GM18909 (cell line): ENCODE data around the gene TCF12.
"Not testable (repeated sequence)": the region's sequence is repeated elsewhere in the genome, so short reads cannot be mapped to it uniquely, and the experiment has no call there.

Experiments used
- ATAC-seq: cut with Tn5 transposase; IDR thresholded peaks from one replicate; pipeline ENCODE4 v1.9.1; 2021; ENCODE audit warnings: mild to moderate bottlenecking; ENCODE audit not compliant: unreplicated experiment, poor library complexity

TCF12 gene

GRCh38 chr15:56913670-56914069 lies 4.8 kb upstream of the TCF12 start:
- ATAC-seq: no peak

DNA sequence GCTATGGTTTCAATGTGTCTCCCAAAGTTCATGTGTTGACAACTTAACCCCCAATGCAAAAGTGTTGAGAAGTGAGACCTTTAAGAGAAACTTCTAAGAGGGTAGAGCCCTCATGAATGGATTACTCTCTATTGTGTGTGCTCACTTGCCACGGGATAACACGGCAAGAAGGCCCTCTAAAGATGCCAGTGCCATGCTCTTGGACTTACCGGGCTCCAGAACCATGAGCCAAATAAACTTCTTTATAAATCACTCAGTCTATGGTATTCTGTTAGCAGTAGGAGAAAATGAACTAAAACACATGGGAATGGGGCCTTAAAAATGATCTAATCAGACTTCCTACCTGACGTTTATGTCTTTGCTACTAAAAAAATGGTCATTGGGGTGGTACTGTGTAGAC lies 2.6 kb upstream of the TCF12 start:
- ATAC-seq: no peak

DNA sequence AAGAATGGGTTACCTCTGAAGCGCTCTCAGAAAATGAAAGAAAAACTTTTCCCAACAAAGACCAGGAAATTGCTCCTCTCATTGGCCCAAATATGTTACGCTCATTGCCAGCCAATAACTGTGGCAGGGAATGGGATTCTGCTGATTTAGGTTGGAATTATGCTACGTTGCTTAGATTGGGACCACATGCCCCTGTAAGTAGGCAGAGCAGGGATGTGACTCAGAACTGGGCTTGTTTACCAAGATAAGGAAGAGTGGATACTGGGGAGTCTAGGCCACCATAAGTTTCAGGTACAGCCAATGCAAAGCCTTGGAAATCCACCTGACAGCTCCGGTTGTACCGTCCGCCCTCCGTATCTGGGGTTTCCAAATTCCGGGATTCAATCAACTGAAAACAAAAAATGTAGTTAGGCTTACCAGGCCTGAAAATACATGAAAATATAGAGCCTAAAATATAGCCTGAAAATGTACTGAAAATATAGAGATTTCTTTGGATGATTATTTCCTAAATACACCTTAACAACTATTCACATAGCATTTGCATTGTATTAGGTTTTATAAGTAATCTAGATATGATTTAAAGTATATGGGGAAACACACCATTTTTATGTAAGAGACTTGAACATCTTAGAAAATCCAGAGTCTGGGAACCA lies 1.5 kb upstream of the TCF12 start:
- no peak for ATAC-seq

GRCh38 chr15:56917652-56918045 lies 795 bp upstream of the TCF12 start:
- no peak for ATAC-seq

DNA sequence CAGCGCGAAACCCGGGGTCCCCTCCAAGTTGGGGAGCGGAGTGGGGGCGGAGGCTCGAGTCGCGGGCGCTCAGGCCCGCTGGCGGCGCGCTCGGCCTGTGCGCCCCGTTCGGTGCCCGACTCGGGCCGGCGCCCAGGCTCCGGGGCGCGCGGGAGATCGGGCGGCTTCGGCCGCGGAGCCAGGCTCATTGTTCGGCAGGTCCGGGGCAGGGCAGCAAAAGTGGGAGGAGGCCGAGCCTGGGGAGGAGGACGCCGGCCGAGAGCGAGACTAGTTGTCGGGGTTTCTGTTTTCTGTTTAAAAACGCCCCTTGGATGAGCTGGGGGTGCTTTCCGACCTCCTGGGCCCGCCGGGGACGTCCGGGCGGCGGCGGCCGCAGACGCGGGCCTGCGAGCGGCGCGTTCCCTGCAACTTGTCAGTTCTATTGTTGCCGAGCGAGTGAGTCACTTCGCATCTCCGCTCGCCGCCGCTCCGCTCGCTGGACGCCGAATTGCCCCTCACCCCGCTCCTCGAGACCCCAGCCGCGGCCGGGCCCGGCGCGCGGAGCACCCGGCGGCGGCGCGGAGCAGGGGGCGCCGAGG lies 676 bp downstream of the TCF12 start:
- peak; percentile 30 for ATAC-seq

DNA sequence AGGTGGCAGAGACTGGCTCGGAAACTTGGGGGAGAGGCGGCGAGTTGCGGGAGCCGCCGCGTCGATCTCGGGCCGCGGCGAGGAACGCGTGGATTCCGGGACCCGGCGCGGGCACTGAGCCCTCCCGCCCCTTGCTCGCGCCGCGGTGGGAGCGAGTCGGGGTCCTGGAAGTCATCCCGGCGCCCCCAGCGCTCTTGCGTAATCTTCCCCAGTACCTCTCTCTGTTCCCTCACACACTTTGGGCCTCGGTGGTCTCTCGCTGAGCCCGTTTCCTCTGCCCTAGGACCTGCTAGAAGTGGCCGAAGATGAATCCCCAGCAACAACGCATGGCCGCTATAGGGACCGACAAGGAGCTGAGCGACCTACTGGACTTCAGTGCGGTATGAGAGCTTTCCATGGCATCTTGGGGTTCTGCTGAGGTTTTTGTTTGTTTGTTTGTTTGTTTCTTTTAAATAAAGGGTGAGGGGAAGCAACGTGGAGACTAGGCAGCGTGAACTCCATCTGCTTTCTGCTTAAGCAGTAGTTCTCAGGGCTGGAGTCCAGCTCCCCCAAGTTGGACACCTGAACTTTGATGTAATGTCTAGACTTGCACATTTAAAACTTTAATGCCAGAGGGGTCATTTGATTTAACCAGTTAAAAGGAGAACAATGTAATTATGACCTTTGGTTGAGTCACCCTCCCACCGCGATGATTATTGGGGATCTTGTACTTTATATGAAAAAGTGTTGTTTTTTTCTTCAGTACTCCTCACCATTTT lies 1.3 kb downstream of the TCF12 start:
- peak; percentile 7 for ATAC-seq

GRCh38 chr15:56920367-56920627 lies 1.9 kb downstream of the TCF12 start:
- ATAC-seq: no peak

DNA sequence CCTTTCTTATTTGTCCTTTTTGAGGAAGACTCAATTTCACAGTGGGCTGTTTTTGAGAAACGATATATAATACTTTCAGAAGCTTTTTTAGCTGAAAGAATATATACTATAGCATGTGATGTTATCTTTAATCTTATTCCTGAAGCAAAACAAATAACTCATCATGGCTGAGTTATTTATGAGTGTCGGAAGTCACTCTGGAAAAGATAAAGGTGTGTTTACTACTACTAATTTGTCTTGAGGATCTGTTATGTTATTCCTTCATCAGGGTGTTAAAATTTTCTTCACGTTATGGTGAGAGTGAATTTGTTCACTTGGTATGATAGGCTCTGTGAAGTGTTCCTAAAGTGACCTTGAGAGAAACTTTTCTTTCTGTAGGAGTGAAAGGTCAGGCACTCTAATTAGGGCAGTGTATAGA lies 4.7 kb downstream of the TCF12 start:
- no peak for ATAC-seq

GRCh38 chr15:56927816-56928215 lies 9.4 kb downstream of the TCF12 start:
- ATAC-seq: no peak

- no peak for ATAC-seq
Measured at GRCh38 chr15:56929399-56929798, 11.0 kb downstream of the TCF12 start.

DNA sequence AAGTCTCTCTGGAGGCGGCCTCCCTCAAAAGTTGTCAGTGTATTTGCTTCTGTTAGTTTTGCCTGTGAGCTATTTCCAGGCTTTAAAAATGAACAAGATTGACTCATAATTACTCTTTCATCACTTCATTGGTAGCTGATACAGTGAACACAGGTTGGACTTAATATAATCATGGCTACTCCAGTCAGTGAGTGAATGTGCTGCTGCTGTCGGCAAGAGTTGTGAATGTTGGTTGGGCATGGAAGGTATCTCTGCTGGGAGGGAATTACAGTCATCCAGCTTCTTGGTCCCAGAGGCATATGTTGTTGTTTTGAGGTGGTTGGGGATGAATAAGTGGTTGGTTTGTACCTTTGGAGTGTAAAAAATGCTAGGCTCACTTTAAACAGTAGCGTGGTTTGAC lies 11.5 kb downstream of the TCF12 start:
- no peak for ATAC-seq

- ATAC-seq: no peak
Measured at GRCh38 chr15:56930669-56931313, 12.3 kb downstream of the TCF12 start.

GRCh38 chr15:56931639-56932508 lies 13.4 kb downstream of the TCF12 start:
- no peak for ATAC-seq

DNA sequence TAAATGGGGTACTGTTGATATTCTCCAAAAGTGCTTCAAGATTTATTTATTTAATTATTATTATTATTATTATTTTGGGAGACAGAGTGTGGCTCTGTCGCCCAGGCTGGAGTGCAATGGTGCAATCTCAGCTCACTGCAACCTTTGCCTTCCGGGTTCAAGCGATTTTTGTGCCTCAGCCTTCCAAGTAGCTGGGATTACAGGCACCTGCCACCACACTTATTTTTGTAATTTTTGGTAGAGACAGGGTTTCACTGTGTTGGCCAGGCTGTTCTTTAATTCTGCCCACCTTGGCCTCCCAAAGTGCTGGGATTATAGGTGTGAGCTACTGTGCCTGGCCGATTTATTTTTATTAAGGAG lies 14.0 kb downstream of the TCF12 start:
- not testable (repeated sequence) for ATAC-seq

- ATAC-seq: no peak
Measured at GRCh38 chr15:56933410-56933809, 15.0 kb downstream of the TCF12 start.

DNA sequence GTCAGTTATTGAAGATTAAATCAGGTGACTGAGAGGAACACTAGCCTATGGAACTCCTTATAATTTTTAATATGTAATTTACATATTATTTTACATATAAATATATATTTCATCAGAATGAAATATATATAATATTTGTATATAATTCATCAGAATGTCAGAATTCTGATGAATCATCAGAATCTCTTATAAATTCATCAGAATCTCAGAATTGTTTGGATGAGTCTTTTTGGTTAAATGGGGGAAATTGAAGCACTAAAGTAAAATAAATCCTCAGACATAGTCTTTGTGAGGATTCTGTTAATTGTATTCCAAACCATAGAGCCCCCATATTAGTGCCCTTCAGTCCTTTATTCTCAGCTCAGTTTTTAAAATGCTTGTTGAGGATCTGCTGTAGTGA lies 15.4 kb downstream of the TCF12 start:
- ATAC-seq: no peak

GRCh38 chr15:56934269-56934668 lies 15.8 kb downstream of the TCF12 start:
- no peak for ATAC-seq

GRCh38 chr15:56936929-56937328 lies 18.5 kb downstream of the TCF12 start:
- ATAC-seq: no peak

DNA sequence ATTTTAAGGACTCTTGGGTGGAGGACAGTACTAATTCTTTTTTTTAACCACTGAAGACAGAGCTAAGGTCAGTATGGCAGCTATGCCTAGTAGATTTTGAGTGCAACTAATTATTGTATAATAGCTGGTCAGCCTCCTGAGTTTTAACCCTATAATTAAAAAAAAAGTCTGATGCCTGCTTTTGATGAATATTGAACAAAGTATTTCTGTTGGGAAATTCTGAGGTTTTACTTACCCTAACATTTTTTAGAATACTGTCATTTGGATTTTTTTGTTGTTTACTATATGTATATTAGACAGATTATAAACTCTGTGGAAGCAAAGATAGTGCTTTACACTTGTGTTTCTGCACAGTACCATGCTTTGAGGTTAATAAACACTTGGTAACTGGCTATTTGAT lies 20.8 kb downstream of the TCF12 start:
- no peak for ATAC-seq

DNA sequence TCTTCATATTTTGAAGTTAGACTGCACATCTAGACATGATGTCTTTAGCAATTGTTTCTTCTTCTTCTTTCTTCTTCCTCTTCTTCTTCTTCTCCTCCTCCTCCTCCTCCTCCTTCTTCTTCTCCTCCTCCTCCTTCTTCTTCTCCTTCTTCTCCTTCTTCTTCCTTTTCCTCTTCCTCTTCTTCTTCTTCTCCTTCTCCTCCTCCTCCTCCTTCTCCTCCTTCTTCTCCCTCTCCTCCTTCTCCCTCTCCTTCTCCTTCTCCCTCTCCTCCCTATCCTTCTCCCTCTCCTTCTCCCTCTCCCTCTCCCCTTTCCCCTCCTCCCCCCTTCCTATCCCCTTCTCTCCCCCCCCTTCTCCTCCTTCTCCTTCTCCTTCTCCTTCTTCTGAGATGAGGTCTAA lies 21.9 kb downstream of the TCF12 start:
- no peak for ATAC-seq

- ATAC-seq: no peak
Measured at GRCh38 chr15:56942118-56942517, 23.7 kb downstream of the TCF12 start.
